ENCODE data around the gene SZT2.

- TF ChIP-seq, protein P1, sequence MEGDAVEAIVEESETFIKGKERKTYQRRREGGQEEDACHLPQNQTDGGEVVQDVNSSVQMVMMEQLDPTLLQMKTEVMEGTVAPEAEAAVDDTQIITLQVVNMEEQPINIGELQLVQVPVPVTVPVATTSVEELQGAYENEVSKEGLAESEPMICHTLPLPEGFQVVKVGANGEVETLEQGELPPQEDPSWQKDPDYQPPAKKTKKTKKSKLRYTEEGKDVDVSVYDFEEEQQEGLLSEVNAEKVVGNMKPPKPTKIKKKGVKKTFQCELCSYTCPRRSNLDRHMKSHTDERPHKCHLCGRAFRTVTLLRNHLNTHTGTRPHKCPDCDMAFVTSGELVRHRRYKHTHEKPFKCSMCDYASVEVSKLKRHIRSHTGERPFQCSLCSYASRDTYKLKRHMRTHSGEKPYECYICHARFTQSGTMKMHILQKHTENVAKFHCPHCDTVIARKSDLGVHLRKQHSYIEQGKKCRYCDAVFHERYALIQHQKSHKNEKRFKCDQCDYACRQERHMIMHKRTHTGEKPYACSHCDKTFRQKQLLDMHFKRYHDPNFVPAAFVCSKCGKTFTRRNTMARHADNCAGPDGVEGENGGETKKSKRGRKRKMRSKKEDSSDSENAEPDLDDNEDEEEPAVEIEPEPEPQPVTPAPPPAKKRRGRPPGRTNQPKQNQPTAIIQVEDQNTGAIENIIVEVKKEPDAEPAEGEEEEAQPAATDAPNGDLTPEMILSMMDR (IDR thresholded peaks at IDR 0.05; ENCODE audit: poor library complexity): no peak
- TF ChIP-seq EZH2 (IDR thresholded peaks at IDR 0.05; ENCODE audit: borderline replicate concordance): no peak
Measured at GRCh38 chr1:43368646-43369020, 21.1 kb upstream of the SZT2 start.
